Type B pancreatic cell (in vitro differentiated cells): Measurements from ENCODE around the gene STAC3. TPM values are rescaled to one million over a fixed set of nuclear protein-coding genes. Genes with fewer than 3 reads are reported as not detected.
A peak's percentile ranks its signal among the peaks of the same experiment; 100 is the strongest.
"Not testable (repeated sequence)": the region's sequence is repeated elsewhere in the genome, so short reads cannot be mapped to it uniquely, and the experiment has no call there.

ENCODE experiments used
- DNase-seq: peaks from one replicate; pipeline ENCODE4 v3.0.0; 2021; ENCODE audit warnings: mixed read lengths; ENCODE audit not compliant: unreplicated experiment; ENCODE audit errors: extremely low spot score
- H3K27ac Mint-ChIP-seq: 2 replicates; pipeline ENCODE4 v1.8.0; 2021; ENCODE audit warnings: mild to moderate bottlenecking, mixed read lengths
- H3K27me3 Mint-ChIP-seq: 2 replicates; pipeline ENCODE4 v1.8.0; 2021; ENCODE audit warnings: mixed read lengths
- H3K36me3 Mint-ChIP-seq: 2 replicates; pipeline ENCODE4 v1.8.0; 2021; ENCODE audit warnings: mixed read lengths
- H3K4me1 Mint-ChIP-seq: one replicate; pipeline ENCODE4 v1.8.0; 2021; ENCODE audit warnings: mixed read lengths; ENCODE audit not compliant: unreplicated experiment
- H3K4me3 Mint-ChIP-seq: 2 replicates; pipeline ENCODE4 v1.8.0; 2021; ENCODE audit warnings: mild to moderate bottlenecking, mixed read lengths
- H3K9me3 Mint-ChIP-seq: 2 replicates; pipeline ENCODE4 v1.8.0; 2021; ENCODE audit warnings: mixed read lengths
- CTCF ChIP-seq: fragments of 200-600 bp; sonication (generic); conservative IDR thresholded peaks from 2 replicates; pipeline ENCODE4 v1.5.0; 2021; ENCODE audit warnings: antibody characterized with exemption, mild to moderate bottlenecking
- long read RNA-seq: library from polyadenylated mRNA; unstranded; transcript quantifications from one replicate; pipeline ENCODE4 v2.0.0, GENCODE V29; 2020
- total RNA-seq: library from RNA; stranded (reverse); gene quantifications from 2 replicates; pipeline ENCODE4 v1.2.1, GENCODE V29; 2021; ENCODE audit warnings: low replicate concordance

Gene STAC3
- total RNA-seq = 1.6 and 4.8 TPM in 2 replicates
- long read RNA-seq = 0 reads

- H3K4me1 Mint-ChIP-seq = peaks cover 10% of the 10 kb centered on the region
- TF ChIP-seq CTCF = no peak
- H3K36me3 Mint-ChIP-seq = peaks cover 12% of the 10 kb centered on the region
- DNase-seq = no peak
- H3K4me3 Mint-ChIP-seq = no peak within 1 kb of the TSS
- no peaks in the 10 kb centered on the region for H3K9me3 Mint-ChIP-seq
- no peak within 1 kb of the TSS for H3K27ac Mint-ChIP-seq
- no peaks in the 10 kb centered on the region for H3K27me3 Mint-ChIP-seq
These were observed at the start of gene STAC3 for GRCh38 chr12:57250956-57251355. Gene STAC3, minus strand, starts transcription at chr12:57251187. Its CDS starts 1,551 bp downstream, at chr12:57249636.

GRCh38 chr12:57299514-57300016, 48.6 kb upstream of the STAC3 start:
- Mint-ChIP-seq H3K36me3 (peaks cover 36% of the 10 kb centered on the region), H3K27me3 (no peaks in the 10 kb centered on the region), H3K4me3 (no peak overlapping the region), H3K9me3 (no peaks in the 10 kb centered on the region), H3K4me1 (no peaks in the 10 kb centered on the region), H3K27ac (no peak overlapping the region)
- DNase-seq = no peak
- TF ChIP-seq CTCF = no peak

- H3K27ac Mint-ChIP-seq = no peak overlapping the region
- H3K27me3 Mint-ChIP-seq = no peaks in the 10 kb centered on the region
- no peaks in the 10 kb centered on the region for H3K4me1 Mint-ChIP-seq
- no peak for TF ChIP-seq CTCF
- no peak overlapping the region for H3K4me3 Mint-ChIP-seq
- DNase-seq = no peak
- H3K9me3 Mint-ChIP-seq = no peaks in the 10 kb centered on the region
- peaks cover 35% of the 10 kb centered on the region for H3K36me3 Mint-ChIP-seq
These were observed 45.3 kb upstream of the STAC3 start for GRCh38 chr12:57296291-57296690.

GRCh38 chr12:57282073-57282472, 31.1 kb upstream of the STAC3 start:
- not testable (repeated sequence) for DNase-seq, H3K4me3 Mint-ChIP-seq, H3K9me3 Mint-ChIP-seq, H3K27me3 Mint-ChIP-seq, H3K27ac Mint-ChIP-seq
- peaks cover 47% of the 10 kb centered on the region for H3K36me3 Mint-ChIP-seq
- peaks cover 11% of the 10 kb centered on the region for H3K4me1 Mint-ChIP-seq

GRCh38 chr12:57280211-57281062, 29.4 kb upstream of the STAC3 start:
- TF ChIP-seq CTCF = no peak
- Mint-ChIP-seq H3K27ac (peak overlapping the region; percentile 92), H3K36me3 (peaks cover 40% of the 10 kb centered on the region), H3K9me3 (no peaks in the 10 kb centered on the region), H3K4me3 (peak overlapping the region; percentile 53), H3K4me1 (peaks cover 11% of the 10 kb centered on the region), H3K27me3 (no peaks in the 10 kb centered on the region)
- DNase-seq = no peak
